Uterus (tissue), 2 donors: ENCODE results near the gene ZNF329.

Source experiments
- CTCF ChIP-seq, 4 experiments: fragments of 200-600 bp in 2 of 4; fragments of 450-650 bp in 2 of 4; sonication (generic) in 2 of 4; IDR thresholded peaks; one replicate each; pipeline ENCODE4 v1.5.1; 2016 to 2019; ENCODE audit warnings: antibody characterized with exemption in 4 of 4, mild to moderate bottlenecking in 2 of 4, moderate library complexity in 1 of 4
- POLR2A ChIP-seq, 2 donors: fragments of 450-650 bp; IDR thresholded peaks; one replicate each; pipeline ENCODE4 v1.6.1; 2016; ENCODE audit warnings: antibody characterized with exemption in 2 of 2, mild to moderate bottlenecking in 1 of 2, moderate library complexity in 1 of 2

GRCh38 chr19:58154287-58154678 lies 3.7 kb upstream of the ZNF329 start:
- TF ChIP-seq CTCF (IDR thresholded peaks at IDR 0.05) = no peak
- no peak for TF ChIP-seq POLR2A (IDR thresholded peaks at IDR 0.05)
